IPS DF 6.9 (cell line): ENCODE measurements around the gene AKAP3.

Experiments used
- DNase-seq: peaks from one replicate; pipeline ENCODE4 v3.0.0-alpha.2; 2013; ENCODE audit warnings: low read depth, low spot score
- H3K27ac ChIP-seq: one replicate; pipeline ENCODE4 v1.5.1; 2013; ENCODE audit warnings: low read length, control low read depth
- H3K27me3 ChIP-seq: 2 replicates; pipeline ENCODE4 v1.6.1; 2013; ENCODE audit warnings: mild to moderate bottlenecking, low read length; ENCODE audit not compliant: control insufficient read depth, insufficient read depth
- H3K36me3 ChIP-seq: 2 replicates; pipeline ENCODE4 v1.6.1; 2013; ENCODE audit warnings: low read length; ENCODE audit not compliant: control insufficient read depth, insufficient read depth
- H3K4me1 ChIP-seq: 2 replicates; pipeline ENCODE4 v1.6.1; 2013; ENCODE audit warnings: low read length; ENCODE audit not compliant: control insufficient read depth, insufficient read depth
- H3K4me3 ChIP-seq: 2 replicates; pipeline ENCODE4 v1.5.1; 2013; ENCODE audit warnings: mild to moderate bottlenecking, low read length
- H3K9me3 ChIP-seq: 2 replicates; pipeline ENCODE4 v1.6.1; 2013; ENCODE audit warnings: low read length, inconsistent platforms; ENCODE audit not compliant: control insufficient read depth, insufficient read depth
- WGBS: extraction: QIAGEN DNeasy Blood & Tissue Kit; methylation state at CpG from one replicate; pipeline ENCODE4 v1.1.7; 2013; ENCODE audit warnings: mixed read lengths, missing lambda C conversion rate; ENCODE audit not compliant: insufficient read length, insufficient coverage; 5-methylcytosine and 5-hydroxymethylcytosine counted together

Gene AKAP3

DNA sequence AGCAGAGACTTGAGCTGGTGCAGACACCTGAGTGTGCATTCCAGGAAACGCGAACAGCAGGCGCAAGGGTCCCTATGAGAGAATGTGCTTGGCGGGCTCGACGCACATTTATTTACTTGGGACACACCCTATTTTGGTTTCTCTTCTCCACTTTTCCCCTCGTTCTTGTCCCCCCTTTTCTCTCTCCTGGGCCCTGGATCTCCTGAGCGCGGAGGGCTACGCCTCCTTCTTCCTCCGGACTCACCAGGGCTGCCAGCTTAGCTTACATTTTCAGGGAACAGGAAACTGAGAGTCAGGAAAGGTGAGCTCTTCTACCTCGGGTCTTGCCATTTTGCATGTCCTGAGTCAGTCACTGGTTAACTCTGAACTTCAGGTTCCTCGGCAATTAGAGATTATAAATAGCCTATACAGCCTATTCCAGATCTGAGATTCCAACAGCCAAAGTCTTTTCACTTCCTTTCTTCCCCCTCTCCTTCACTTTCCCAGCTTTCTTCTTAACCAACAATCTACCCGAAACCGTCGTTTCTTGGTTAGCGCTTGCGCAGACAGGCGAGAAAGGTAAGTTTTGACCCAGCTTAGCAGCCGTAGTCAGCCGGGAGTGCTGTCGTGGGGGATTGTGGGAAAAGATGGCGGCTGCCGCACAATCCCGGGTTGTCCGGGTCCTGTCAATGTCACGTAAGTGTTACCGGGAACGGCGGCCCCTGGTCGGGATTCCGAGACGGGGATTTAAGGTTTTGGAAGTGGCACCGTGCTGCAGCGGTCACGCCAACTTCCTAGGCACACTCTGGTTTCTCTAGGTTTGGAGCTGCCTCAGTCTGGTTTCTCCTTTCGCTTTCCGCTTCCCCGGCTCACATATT, at the start of gene AKAP3, which contains the start of gene NDUFA9:
TSS of gene AKAP3 (minus strand) at position 551 of the 857 bp plus-strand sequence. CDS start 10,855 bp downstream, outside the sequence.
TSS of gene NDUFA9 (plus strand) at position 614 of the 857 bp plus-strand sequence. CDS start at position 627, 13 bp downstream.
- Histone ChIP-seq H3K27ac (no peak within 1 kb of the TSS), H3K4me3 (peak within 1 kb of the TSS; percentile 94), H3K27me3 (no peaks in the 10 kb centered on the region), H3K36me3 (no peaks in the 10 kb centered on the region), H3K4me1 (no peaks in the 10 kb centered on the region; the same call in 1 of the 2 replicates), H3K9me3 (no peaks in the 10 kb centered on the region)
- WGBS: no CpG with 5 or more reads among the region's 39 CpGs
- peak; percentile 58 for DNase-seq

DNA sequence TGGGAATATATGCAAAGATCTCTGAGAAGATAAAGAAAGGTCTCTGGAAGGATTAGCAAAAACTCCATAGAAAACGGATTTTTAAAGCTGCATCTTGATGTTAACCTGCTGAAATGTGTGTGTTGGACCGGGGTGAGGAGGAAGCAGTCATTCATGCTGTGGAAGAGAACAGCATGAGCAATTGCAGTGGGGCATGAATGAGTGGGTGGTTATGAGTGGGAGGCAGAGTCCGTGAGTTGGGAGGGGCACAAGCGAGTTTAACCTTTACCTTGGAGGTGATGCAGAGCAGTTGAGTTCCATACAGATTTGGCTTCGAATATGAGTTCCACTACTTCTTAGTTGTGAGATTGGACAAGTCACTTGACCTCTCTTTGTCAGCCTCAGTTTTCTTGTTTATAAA, 41.9 kb upstream of the AKAP3 start:
- WGBS: no CpG with 5 or more reads among the region's 5 CpGs
- H3K27me3 ChIP-seq: no peaks in the 10 kb centered on the region
- H3K36me3 ChIP-seq: peaks cover 11% of the 10 kb centered on the region

DNA sequence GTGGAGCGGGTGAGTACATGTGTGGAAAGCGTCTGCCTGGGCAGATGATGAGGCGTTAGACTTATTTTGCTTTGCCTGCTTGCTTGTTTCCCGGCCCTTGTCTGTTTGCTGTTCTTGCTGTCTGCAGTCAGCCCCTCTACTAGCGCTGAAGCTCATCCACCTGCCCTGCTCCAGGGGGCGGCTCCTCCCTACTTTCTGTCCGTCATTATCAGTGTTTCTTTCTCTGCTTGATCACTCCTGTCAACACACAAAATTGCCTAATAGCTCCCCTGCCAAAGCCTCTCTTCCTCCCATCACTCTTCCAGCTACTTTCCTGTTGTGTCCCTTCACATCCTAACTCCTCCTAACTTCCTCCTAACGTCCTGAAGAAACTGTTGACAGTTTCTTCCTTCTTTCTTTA, 36.5 kb upstream of the AKAP3 start:
- Histone ChIP-seq H3K4me3 (no peak overlapping the region), H3K4me1 (no peaks in the 10 kb centered on the region), H3K36me3 (peaks cover 13% of the 10 kb centered on the region), H3K27ac (no peak overlapping the region), H3K27me3 (no peaks in the 10 kb centered on the region), H3K9me3 (no peaks in the 10 kb centered on the region)
- WGBS: no CpG with 5 or more reads among the region's 8 CpGs
- no peak for DNase-seq

More for the DNA sequence above, 41.9 kb upstream of the AKAP3 start:
- H3K4me3 ChIP-seq: no peak overlapping the region
- no peak overlapping the region for H3K27ac ChIP-seq
- H3K9me3 ChIP-seq: no peaks in the 10 kb centered on the region
- no peak for DNase-seq
- no peaks in the 10 kb centered on the region for H3K4me1 ChIP-seq

DNA sequence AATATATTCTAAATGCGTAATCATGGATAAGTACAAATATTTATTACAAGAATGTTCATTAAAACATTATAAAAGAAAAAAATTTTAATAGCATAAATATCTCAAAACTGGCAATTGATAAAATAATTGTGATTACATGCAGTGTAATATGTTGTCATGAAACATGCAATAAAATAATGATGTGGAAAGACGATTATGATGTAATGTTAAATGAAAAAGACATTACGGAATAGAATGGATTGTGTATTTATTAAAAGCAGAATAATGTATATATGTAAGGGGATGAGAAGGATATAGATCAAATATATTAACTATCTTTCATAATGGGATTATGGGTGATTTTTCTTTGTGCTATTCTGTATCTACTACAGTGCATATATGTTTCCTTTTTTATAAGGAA, 32.9 kb upstream of the AKAP3 start:
- Histone ChIP-seq H3K4me3 (no peak overlapping the region), H3K36me3 (peaks cover 8% of the 10 kb centered on the region), H3K4me1 (no peaks in the 10 kb centered on the region), H3K27me3 (no peaks in the 10 kb centered on the region), H3K9me3 (no peaks in the 10 kb centered on the region), H3K27ac (no peak overlapping the region)
- WGBS: 100% methylated on average over 2 of the region's 3 CpGs
- DNase-seq: no peak

DNA sequence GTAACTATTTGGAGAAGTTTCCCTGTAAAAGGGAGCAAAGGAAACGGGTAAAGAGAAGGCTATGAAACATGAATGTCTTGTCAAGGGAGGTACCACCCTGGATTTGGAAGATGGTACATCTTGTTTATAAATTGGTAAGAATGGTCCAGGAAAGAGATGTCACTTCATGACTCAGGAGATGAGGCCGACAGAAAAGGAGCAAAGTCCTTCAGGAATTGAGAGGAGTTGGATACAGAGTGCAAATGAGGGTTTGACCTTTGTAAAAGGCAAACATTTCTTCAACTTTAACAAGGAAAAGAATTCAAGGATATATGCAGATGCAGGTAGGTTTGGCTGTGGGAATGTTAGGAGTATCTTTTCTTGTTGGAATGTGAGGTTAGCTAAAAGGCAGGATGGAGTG, 30.9 kb upstream of the AKAP3 start:
- no peaks in the 10 kb centered on the region for H3K36me3 ChIP-seq
- H3K9me3 ChIP-seq: no peaks in the 10 kb centered on the region
- H3K4me1 ChIP-seq: no peaks in the 10 kb centered on the region
- DNase-seq: no peak
- WGBS: no CpG with 5 or more reads among the region's 2 CpGs
- H3K27ac ChIP-seq: no peak overlapping the region
- H3K4me3 ChIP-seq: no peak overlapping the region
- no peaks in the 10 kb centered on the region for H3K27me3 ChIP-seq

DNA sequence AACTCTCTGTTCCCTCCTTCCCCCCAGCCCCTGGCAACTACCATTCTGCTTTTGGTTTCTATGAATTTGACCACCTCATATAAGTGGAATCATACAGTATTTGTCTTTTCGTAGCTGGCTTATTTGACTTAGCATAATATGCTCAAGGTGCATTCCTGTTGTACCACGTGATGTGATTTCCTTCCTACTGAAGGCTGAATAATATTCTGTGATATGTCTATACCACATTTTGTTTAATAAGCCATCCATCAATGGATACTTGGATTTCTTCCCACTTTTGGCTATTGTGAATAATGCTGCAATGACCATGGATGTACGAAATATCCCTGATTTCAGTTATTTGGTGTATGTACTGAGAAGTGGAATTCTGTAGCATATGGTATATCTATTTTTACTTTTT, 16.4 kb upstream of the AKAP3 start:
- Histone ChIP-seq H3K36me3 (peaks cover 11% of the 10 kb centered on the region; the same call in 1 of the 2 replicates), H3K27ac (no peak overlapping the region), H3K9me3 (no peaks in the 10 kb centered on the region), H3K27me3 (no peaks in the 10 kb centered on the region), H3K4me1 (no peaks in the 10 kb centered on the region), H3K4me3 (no peak overlapping the region)
- DNase-seq: no peak
- no CpG with 5 or more reads among the region's 3 CpGs for WGBS

DNA sequence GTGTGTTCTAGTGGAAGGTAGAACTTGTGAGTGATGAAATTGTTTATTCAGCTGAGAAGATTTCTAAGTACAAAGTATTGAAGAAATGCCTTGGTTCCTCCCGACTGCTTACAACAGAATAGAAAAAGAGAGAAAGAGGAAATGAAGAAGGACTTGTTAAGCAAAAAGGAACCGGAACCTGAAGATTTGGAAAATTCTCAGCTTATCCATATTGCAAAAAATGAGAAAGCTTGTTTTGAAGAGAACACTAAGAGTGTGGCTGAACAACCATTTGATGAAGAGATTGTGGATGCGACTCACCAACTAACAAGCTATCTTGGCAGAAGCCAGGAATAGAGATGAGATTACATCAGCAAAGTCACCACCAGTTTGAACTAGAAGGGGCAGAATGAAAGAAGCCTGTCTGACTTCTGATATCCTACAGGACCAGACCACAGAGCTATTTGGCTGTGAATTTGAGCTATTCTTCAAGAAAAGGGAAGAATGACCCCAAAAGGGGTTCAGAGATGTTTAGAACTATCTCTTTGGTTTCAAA, 15.2 kb upstream of the AKAP3 start:
- WGBS: no CpG with 5 or more reads among the region's 3 CpGs
- Histone ChIP-seq H3K27ac (no peak overlapping the region), H3K27me3 (no peaks in the 10 kb centered on the region), H3K4me3 (no peak overlapping the region), H3K9me3 (no peaks in the 10 kb centered on the region), H3K36me3 (peaks cover 23% of the 10 kb centered on the region; the same call in 1 of the 2 replicates), H3K4me1 (no peaks in the 10 kb centered on the region)
- DNase-seq: no peak

DNA sequence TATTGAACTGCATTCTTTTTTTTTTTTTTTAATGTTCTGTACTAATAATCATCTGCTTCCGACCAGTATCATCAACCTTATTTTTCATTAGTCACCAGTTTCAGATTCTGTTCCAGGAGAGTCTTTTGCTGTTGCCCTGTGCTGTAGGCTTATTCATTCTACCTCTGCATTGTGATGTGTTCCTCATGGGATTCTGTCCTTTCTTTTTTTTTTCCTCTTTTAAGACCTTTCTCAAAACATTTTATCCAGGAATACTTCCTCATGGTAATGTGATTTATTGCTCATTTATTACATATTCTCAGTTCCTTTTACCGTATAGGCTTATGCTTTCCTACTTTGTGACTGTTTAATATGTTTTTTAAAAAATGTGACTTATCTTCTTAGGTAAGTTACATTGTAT, 4.8 kb upstream of the AKAP3 start:
- Histone ChIP-seq H3K36me3 (peaks cover 10% of the 10 kb centered on the region; the same call in 1 of the 2 replicates), H3K4me1 (no peaks in the 10 kb centered on the region; the same call in 1 of the 2 replicates), H3K9me3 (no peaks in the 10 kb centered on the region), H3K27me3 (no peaks in the 10 kb centered on the region), H3K4me3 (no peak overlapping the region), H3K27ac (no peak overlapping the region)
- WGBS: no CpG with 5 or more reads among the region's 2 CpGs
- no peak for DNase-seq

DNA sequence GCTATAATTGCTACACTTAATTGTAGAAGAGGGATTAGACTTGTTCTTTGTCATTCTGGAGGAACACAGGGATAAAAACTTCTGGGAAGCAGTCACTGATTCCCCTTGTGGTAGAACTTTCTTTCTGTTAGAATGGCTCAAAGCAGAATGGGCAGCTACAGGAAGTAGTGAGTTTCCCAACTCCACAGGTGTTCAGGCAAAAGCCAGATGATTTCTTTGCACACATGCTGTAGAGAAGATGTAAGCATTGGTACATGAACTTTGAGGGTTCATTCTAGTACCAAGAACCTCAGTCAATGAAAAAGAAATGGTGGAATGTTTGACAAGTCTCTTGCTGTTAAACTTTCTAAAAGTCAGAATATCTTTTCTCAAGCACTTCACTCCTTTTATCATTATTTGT, 4.4 kb upstream of the AKAP3 start:
- Histone ChIP-seq H3K27ac (no peak overlapping the region), H3K9me3 (no peaks in the 10 kb centered on the region), H3K4me3 (no peak overlapping the region), H3K36me3 (peaks cover 10% of the 10 kb centered on the region; the same call in 1 of the 2 replicates), H3K27me3 (no peaks in the 10 kb centered on the region), H3K4me1 (no peaks in the 10 kb centered on the region; the same call in 1 of the 2 replicates)
- DNase-seq: no peak

DNA sequence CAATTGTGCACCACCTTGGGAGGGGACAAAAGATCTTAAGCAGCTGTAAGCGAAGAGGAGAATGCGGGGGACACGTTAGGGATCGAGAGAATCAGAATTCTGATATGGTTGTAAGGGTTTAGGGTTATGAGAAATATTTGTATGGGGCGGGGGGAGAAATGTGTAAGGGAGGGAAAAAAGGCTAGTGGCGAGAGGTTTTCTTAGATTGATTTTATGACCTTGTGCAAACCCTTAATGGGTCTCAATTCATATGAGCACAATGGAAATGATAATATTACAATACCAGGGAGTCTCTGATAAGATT, 459 bp upstream of the AKAP3 start:
- no peaks in the 10 kb centered on the region for H3K27me3 ChIP-seq
- peak overlapping the region; percentile 94 for H3K4me3 ChIP-seq
- DNase-seq: no peak
- WGBS: 98% methylated on average over 4 of the region's 6 CpGs
- H3K27ac ChIP-seq: no peak overlapping the region
- H3K4me1 ChIP-seq: no peaks in the 10 kb centered on the region; the same call in 1 of the 2 replicates
- no peaks in the 10 kb centered on the region for H3K36me3 ChIP-seq
- no peaks in the 10 kb centered on the region for H3K9me3 ChIP-seq
